WERI-Rb-1 (cell line): ENCODE measurements around the gene USP38.

Experiments used
- DNase-seq: peaks from one replicate; pipeline ENCODE4 v3.0.0-alpha.2; 2020
- H3K27ac ChIP-seq: fragments of 250-450 bp; sonication (Bioruptor Pico); 2 replicates; pipeline ENCODE4 v1.5.1; 2020; ENCODE audit warnings: mild to moderate bottlenecking, moderate library complexity
- H3K27me3 ChIP-seq: fragments of 250-450 bp; sonication (Bioruptor Pico); 2 replicates; pipeline ENCODE4 v1.5.1; 2021; ENCODE audit warnings: mild to moderate bottlenecking, low read depth, moderate library complexity; ENCODE audit not compliant: insufficient read depth, severe bottlenecking
- H3K36me3 ChIP-seq: fragments of 250-450 bp; sonication (Bioruptor Pico); 2 replicates; pipeline ENCODE4 v1.5.1; 2020; ENCODE audit warnings: mild to moderate bottlenecking, moderate library complexity
- H3K4me3 ChIP-seq: 2 replicates; pipeline ENCODE4 v1.5.1; 2011; ENCODE audit warnings: low read depth, mild to moderate bottlenecking, control low read depth, low read length
- H3K9me3 ChIP-seq: fragments of 250-450 bp; sonication (Bioruptor Pico); 2 replicates; pipeline ENCODE4 v1.5.1; 2021; ENCODE audit warnings: mild to moderate bottlenecking, moderate library complexity; ENCODE audit not compliant: severe bottlenecking
- TF ChIP-seq, protein P1 (sequence below): IDR thresholded peaks from 2 replicates; pipeline ENCODE4 v1.5.1; 2011; ENCODE audit warnings: low read depth, mild to moderate bottlenecking, control low read depth, inconsistent platforms, low read length

USP38 gene

DNA sequence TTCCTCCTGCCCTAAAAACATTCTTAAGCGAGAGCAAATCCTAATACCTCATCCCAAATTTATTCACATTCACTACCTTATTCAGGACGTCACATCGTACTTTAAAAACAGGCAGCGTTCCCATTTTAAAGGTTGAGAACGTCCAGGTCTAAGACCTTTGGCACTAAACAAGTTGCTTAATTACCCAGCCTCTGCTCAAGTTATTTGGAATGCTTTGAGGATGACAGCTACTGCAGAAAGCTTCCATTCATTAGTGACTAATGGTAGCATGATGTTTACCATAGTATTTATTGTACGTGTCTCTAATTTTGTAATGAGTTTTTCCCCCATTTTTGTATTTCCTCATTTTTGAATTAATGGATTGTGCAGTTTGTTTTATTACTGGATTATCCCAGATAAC is 1.5 kb downstream of the USP38 start:
- H3K4me3 ChIP-seq = peak overlapping the region; percentile 80
- no peaks in the 10 kb centered on the region for H3K9me3 ChIP-seq
- DNase-seq = no peak
- no peak overlapping the region for H3K27ac ChIP-seq
- H3K27me3 ChIP-seq = no peaks in the 10 kb centered on the region
- peaks cover 40% of the 10 kb centered on the region for H3K36me3 ChIP-seq
- TF ChIP-seq, protein P1, sequence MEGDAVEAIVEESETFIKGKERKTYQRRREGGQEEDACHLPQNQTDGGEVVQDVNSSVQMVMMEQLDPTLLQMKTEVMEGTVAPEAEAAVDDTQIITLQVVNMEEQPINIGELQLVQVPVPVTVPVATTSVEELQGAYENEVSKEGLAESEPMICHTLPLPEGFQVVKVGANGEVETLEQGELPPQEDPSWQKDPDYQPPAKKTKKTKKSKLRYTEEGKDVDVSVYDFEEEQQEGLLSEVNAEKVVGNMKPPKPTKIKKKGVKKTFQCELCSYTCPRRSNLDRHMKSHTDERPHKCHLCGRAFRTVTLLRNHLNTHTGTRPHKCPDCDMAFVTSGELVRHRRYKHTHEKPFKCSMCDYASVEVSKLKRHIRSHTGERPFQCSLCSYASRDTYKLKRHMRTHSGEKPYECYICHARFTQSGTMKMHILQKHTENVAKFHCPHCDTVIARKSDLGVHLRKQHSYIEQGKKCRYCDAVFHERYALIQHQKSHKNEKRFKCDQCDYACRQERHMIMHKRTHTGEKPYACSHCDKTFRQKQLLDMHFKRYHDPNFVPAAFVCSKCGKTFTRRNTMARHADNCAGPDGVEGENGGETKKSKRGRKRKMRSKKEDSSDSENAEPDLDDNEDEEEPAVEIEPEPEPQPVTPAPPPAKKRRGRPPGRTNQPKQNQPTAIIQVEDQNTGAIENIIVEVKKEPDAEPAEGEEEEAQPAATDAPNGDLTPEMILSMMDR = no peak

DNA sequence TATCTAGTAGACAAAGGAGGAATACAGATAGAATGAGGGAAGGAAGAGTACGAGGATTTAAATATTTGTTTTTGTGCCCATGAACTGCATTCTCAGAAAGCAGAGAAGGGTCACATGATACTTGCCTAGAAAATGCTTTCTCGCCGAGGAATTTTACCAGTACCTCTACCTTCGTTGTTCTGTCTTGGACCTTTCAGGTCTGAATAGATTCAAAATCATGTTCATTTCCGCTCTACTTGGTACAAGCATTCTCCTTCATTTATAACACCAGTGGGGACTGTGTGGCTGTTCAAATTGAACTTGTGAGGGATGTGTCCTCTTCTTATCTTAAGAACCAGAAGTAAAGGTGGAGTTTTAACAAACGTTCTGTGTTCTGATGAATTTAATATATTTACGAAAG is 1.9 kb downstream of the USP38 start:
- H3K9me3 ChIP-seq = no peaks in the 10 kb centered on the region
- H3K27me3 ChIP-seq = no peaks in the 10 kb centered on the region
- DNase-seq = no peak
- peaks cover 44% of the 10 kb centered on the region for H3K36me3 ChIP-seq
- peak overlapping the region; percentile 80 for H3K4me3 ChIP-seq
- TF ChIP-seq, protein P1 = no peak
- H3K27ac ChIP-seq = no peak overlapping the region

DNA sequence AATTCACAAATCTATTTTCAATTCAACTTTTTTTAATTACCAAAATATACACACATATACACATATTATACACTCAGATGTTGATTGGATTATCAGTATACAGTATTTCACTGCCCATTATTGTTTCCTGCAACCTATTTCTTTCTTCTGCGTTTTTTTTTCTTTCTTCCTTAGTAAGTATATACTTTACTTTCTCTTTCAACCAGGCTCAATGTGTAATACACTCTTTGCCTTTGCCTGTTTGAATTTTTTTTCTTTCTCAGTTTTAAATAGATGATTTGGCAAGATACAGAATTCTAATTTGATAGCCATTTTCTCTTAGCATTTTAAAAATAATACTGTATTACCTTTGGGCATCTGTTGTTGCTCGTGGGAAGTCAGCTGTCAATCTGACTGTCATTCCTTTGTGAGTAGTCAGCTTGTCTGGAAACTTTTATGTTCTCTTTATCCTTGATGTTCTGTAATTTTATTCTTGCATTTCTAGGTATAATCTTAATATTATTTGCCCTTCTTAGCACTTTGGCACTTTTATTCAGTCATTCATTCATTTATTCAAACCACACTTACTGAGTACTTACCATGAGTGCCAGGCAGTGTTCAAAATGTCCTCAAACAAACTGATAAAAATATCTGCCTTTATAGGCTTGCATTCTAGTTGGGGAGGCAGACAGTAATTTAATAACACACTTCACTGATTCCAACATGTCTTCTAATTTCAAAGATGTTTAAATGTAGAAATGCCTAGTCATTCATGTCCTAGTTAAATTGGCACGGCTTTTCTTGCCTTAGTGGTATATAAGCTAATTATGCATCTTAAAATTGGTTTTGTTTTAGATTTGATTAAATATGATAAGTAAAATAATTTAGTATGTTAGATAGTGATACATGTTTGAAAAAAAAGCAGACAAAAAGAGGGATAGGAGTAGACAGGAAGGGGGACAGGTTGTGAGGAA is 3.7 kb downstream of the USP38 start:
- no peak overlapping the region for H3K27ac ChIP-seq
- no peak for DNase-seq

DNA sequence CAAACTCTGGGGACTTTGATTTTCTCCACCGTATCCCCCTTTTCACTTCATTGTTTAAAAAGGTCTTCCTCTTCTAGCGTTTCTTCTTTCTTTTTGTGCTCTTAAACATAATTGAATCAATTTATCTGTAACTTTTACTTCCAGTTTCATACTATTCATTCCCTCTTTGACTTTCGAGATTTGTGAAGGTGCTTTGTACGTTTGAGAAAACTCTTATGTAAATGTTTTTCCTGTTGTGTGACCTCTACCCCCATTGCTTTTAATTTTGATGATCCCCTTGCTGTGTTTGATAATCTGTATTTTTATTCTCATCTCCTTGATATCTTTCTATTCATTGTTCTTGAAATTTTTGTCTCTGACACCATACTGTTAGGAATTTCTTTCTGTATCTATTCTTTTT is 4.8 kb downstream of the USP38 start:
- Histone ChIP-seq H3K27me3 (no peaks in the 10 kb centered on the region), H3K4me3 (no peak overlapping the region), H3K9me3 (no peaks in the 10 kb centered on the region), H3K27ac (no peak overlapping the region), H3K36me3 (peaks cover 66% of the 10 kb centered on the region)
- DNase-seq = no peak
- TF ChIP-seq, protein P1 = no peak

More for the DNA sequence above, 3.7 kb downstream of the USP38 start:
- Histone ChIP-seq H3K9me3 (no peaks in the 10 kb centered on the region), H3K27me3 (no peaks in the 10 kb centered on the region), H3K4me3 (no peak overlapping the region), H3K36me3 (peaks cover 58% of the 10 kb centered on the region)
- TF ChIP-seq, protein P1 = no peak

DNA sequence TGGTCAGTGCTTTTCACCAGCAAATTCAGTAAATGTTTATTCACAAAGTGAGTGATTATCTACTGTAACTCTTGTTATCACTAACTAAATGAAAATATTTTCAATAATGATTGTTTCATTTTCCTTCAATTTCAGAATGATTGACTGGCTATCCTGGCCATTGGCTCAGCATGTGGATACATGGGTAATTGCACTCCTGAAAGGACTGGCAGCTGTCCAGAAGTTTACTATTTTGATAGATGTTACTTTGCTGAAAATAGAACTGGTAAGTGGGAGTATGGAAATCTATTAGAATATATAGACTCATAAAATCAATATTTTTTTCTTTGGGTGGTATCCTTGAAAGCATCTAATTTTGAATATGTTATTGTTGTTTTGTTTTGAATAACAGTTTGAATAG is 10.9 kb downstream of the USP38 start:
- no peak overlapping the region for H3K27ac ChIP-seq
- TF ChIP-seq, protein P1 = no peak
- H3K9me3 ChIP-seq = no peaks in the 10 kb centered on the region
- H3K4me3 ChIP-seq = no peak overlapping the region
- H3K36me3 ChIP-seq = peaks cover 87% of the 10 kb centered on the region
- no peaks in the 10 kb centered on the region for H3K27me3 ChIP-seq
- no peak for DNase-seq

DNA sequence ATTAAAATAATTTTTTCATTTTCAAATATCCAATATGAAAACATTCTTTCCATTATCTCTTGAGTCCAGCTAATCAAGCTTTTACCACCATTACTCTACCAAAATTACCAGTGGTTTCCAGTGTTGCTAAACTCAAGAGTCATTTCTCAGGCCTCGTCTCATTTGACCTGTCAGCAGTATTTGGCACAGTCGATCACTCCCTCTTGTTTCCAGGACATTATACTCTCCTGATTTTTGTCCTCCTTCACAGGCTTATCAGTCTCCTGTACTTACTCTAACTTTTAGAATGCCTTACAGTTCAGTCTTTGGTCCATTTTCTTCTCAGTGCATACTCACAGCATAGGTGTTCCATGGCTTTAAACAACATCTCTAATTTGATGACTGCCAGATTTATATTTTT is 11.6 kb downstream of the USP38 start:
- no peak overlapping the region for H3K4me3 ChIP-seq
- no peak for DNase-seq
- H3K27ac ChIP-seq = no peak overlapping the region
- H3K36me3 ChIP-seq = peaks cover 87% of the 10 kb centered on the region
- no peaks in the 10 kb centered on the region for H3K9me3 ChIP-seq
- H3K27me3 ChIP-seq = no peaks in the 10 kb centered on the region
- TF ChIP-seq, protein P1 = no peak
